ENCODE results near the gene ZDHHC5. TPM values are rescaled to one million over a fixed set of nuclear protein-coding genes. Genes with fewer than 3 reads are reported as not detected.
A peak's percentile ranks its signal among the peaks of the same experiment; 100 is the strongest.

The ZDHHC5 gene
- total and polyA plus RNA-seq, 2 donors (not counting 1 experiment from before 2014, with no cell fraction given): 31.5 to 53.8 TPM

- H3K4me2 ChIP-seq (replicated peaks; ENCODE audit: low read depth, low read length, poor library complexity, severe bottlenecking): peak overlapping the region; percentile 99
- DNase-seq: no peak
- peak overlapping the region; percentile 89 for H3K4me3 Mint-ChIP-seq
Observed at GRCh38 chr11:57639321-57640067, 28.4 kb upstream of the ZDHHC5 start.

More at GRCh38 chr11:57639321-57640067, 28.4 kb upstream of the ZDHHC5 start:
- peaks cover 0 to 46% (median 11%) of the 10 kb centered on the region in 4 experiments for H3K27me3 ChIP-seq (replicated peaks in 1 of 4; ENCODE audit: control extremely low read depth in 1 of 4, control insufficient read depth in 3 of 4, insufficient read depth in 4 of 4, low read length in 3 of 4)
- intact Hi-C loops (cut with micrococcal nuclease): loop anchor here (5.0 kb wide), 1 partner anchor 107 kb away; the partner anchor contains the start of gene TIMM10
- WGBS (ENCODE audit: insufficient coverage): 35% methylated on average over 7 of the region's 15 CpGs
- peak overlapping the region; percentile 96 for H2AFZ ChIP-seq (ENCODE audit: insufficient read depth, low read depth, low read length, poor library complexity, severe bottlenecking)
- no peaks in the 10 kb centered on the region for H4K20me1 ChIP-seq (ENCODE audit: control insufficient read depth, insufficient read depth, low read length, poor library complexity, severe bottlenecking)
- no peaks in the 10 kb centered on the region for H3K36me3 ChIP-seq (replicated peaks in 1 of 2; ENCODE audit: control extremely low read depth in 1 of 2, control insufficient read depth in 1 of 2, extremely low read depth in 1 of 2, insufficient read depth in 2 of 2, low read length in 1 of 2)
- Mint-ChIP-seq H3K27me3 (peaks cover 51% of the 10 kb centered on the region), H3K4me1 (peaks cover 21% of the 10 kb centered on the region), H3K27ac (no peak overlapping the region), H3K9me3 (ENCODE audit: insufficient read depth) (no peaks in the 10 kb centered on the region)
- peaks cover 0 to 3% (median 0%) of the 10 kb centered on the region in 3 donors for H3K9me3 ChIP-seq (ENCODE audit: control extremely low read depth in 1 of 3, control insufficient read depth in 2 of 3, insufficient read depth in 1 of 3, low read length in 2 of 3)
- H3K4me1 ChIP-seq (ENCODE audit: control insufficient read depth in 2 of 2, insufficient read depth in 2 of 2, low read length in 2 of 2): peaks cover 20 to 24% of the 10 kb centered on the region in 2 donors
- ChIA-PET CTCF (interaction anchor here (0.9 to 8.3 kb wide), 11 partner anchors 8 to 292 kb away, joined by 3 to 106 read pairs (median 44); partner anchors contain the start of genes RTN4RL2 and UBE2L6), POLR2A (no interaction called here)
- H3K9ac ChIP-seq (ENCODE audit: low read length): peak overlapping the region; percentile 76
- TF ChIP-seq CTCF (IDR thresholded peaks at IDR 0.05) (no peak), EZH2 (IDR thresholded peaks at IDR 0.05; ENCODE audit: borderline replicate concordance, insufficient read depth, low read depth, low read length, poor library complexity, severe bottlenecking) (no peak)
- H3K4me3 ChIP-seq (ENCODE audit: control extremely low read depth in 1 of 5, extremely low read depth in 1 of 5, insufficient read depth in 1 of 5, low read depth in 2 of 5, low read length in 4 of 5): peak overlapping the region; percentile 52 to 81 (median 67)
- H3K79me2 ChIP-seq (ENCODE audit: control insufficient read depth, insufficient read depth, low read length): no peaks in the 10 kb centered on the region
- ATAC-seq (ENCODE audit: low read depth): peak; percentile 19
- H3K27ac ChIP-seq (ENCODE audit: low read length in 2 of 2): no peak overlapping the region
